ENCODE data around the gene RAB7B. TPM values are rescaled to one million over a fixed set of nuclear protein-coding genes. Genes with fewer than 3 reads are reported as not detected.

The RAB7B gene
- polyA plus RNA-seq, 2 of the 4 experiments (the other 2 are of a cell fraction) = 0.08 to 0.30 TPM

DNA sequence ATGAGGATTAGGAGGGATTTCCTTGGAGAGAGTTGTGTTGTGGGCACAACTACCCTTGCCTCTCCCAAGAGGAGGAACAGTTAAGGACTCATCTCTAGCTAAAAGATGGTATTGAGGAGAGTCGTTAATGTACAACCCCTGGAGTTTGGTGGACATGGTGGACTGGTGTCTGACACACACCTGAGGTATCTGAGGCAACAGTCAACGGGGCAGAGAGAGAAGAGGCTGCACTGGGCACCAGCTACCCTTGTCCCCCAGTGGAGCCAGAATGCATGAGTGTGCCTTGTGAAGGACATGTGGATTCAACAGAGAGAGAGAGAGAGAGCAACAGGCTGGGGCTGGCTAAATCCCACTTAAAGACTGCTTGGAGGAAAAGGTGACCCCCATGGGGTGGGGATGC is 13.0 kb downstream of the RAB7B start:
- Histone ChIP-seq H3K4me2 (no peak overlapping the region), H3K9me3 (no peaks in the 10 kb centered on the region), H3K27ac (no peak overlapping the region), H3K4me1 (no peaks in the 10 kb centered on the region), H3K4me3 (no peak overlapping the region)
- no peak for FAIRE-seq
- ATAC-seq = no peak
- POLR2A ChIA-PET = no interaction called here
- WGBS (ENCODE audit: missing lambda C conversion rate) = 35% methylated on average over 2 of the region's 2 CpGs
- TF ChIP-seq, protein P1, sequence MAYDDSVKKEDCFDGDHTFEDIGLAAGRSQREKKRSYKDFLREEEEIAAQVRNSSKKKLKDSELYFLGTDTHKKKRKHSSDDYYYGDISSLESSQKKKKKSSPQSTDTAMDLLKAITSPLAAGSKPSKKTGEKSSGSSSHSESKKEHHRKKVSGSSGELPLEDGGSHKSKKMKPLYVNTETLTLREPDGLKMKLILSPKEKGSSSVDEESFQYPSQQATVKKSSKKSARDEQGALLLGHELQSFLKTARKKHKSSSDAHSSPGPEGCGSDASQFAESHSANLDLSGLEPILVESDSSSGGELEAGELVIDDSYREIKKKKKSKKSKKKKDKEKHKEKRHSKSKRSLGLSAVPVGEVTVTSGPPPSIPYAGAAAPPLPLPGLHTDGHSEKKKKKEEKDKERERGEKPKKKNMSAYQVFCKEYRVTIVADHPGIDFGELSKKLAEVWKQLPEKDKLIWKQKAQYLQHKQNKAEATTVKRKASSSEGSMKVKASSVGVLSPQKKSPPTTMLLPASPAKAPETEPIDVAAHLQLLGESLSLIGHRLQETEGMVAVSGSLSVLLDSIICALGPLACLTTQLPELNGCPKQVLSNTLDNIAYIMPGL (CRISPR knock-in tag; IDR thresholded peaks at IDR 0.05; ENCODE audit: borderline replicate concordance) = no peak
- no peak for TF ChIP-seq PBX3 (IDR thresholded peaks at IDR 0.05)
- no peak for TF ChIP-seq RAD21 (conservative IDR thresholded peaks at IDR 0.05 in 1 of 2, IDR thresholded peaks at IDR 0.05 in 1 of 2)
- no peak for TF ChIP-seq MYC (IDR thresholded peaks at IDR 0.05; ENCODE audit: borderline replicate concordance, low read length)
- no peak for TF ChIP-seq FOXS1 (CRISPR knock-in tag; IDR thresholded peaks at IDR 0.05)
- no peak for TF ChIP-seq CHD2 (IDR thresholded peaks at IDR 0.05; ENCODE audit: low read length, partially characterized antibody)
- TF ChIP-seq, protein P2, sequence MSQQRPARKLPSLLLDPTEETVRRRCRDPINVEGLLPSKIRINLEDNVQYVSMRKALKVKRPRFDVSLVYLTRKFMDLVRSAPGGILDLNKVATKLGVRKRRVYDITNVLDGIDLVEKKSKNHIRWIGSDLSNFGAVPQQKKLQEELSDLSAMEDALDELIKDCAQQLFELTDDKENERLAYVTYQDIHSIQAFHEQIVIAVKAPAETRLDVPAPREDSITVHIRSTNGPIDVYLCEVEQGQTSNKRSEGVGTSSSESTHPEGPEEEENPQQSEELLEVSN (IDR thresholded peaks at IDR 0.05; ENCODE audit: borderline replicate concordance, low read depth) = no peak
- no peak for TF ChIP-seq SREBF2 (IDR thresholded peaks at IDR 0.05)
- TF ChIP-seq HOXA7 (CRISPR knock-in tag; IDR thresholded peaks at IDR 0.05) = no peak
- no peak for TF ChIP-seq POLR2AphosphoS2 (conservative IDR thresholded peaks at IDR 0.05; ENCODE audit: low read length)
- DNase-seq (ENCODE audit: low read depth in 1 of 2, low spot score in 1 of 2) = no peak
- CTCF ChIA-PET = interaction anchor here (0.6 to 7.0 kb wide), 7 partner anchors 9 to 198 kb away, joined by 3 to 60 read pairs (median 3); no protein-coding TSS in a partner anchor

GRCh38 chr1:205989786-205990185 is 13.4 kb downstream of the RAB7B start:
- no peak for DNase-seq (ENCODE audit: low read depth in 1 of 2, low spot score in 1 of 2)
- Histone ChIP-seq H3K4me1 (no peaks in the 10 kb centered on the region), H3K4me3 (no peak overlapping the region), H3K9me3 (no peaks in the 10 kb centered on the region), H3K27ac (no peak overlapping the region), H3K4me2 (no peak overlapping the region)
- ChIA-PET CTCF (interaction anchor here (0.6 to 7.0 kb wide), 7 partner anchors 10 to 197 kb away, joined by 3 to 60 read pairs (median 3); no protein-coding TSS in a partner anchor), POLR2A (no interaction called here)
- ATAC-seq = no peak
- no peak for FAIRE-seq
- 36% methylated on average over 5 of the region's 5 CpGs for WGBS (ENCODE audit: missing lambda C conversion rate)
- TF ChIP-seq EHMT2 (IDR thresholded peaks at IDR 0.05; ENCODE audit: low read depth) = no peak
- no peak for TF ChIP-seq ESRRA (IDR thresholded peaks at IDR 0.05; ENCODE audit: borderline replicate concordance, low read length)
- no peak for TF ChIP-seq RFX5 (IDR thresholded peaks at IDR 0.05)
- no peak for TF ChIP-seq HOXB5 (CRISPR knock-in tag; IDR thresholded peaks at IDR 0.05)
- TF ChIP-seq JUNB (IDR thresholded peaks at IDR 0.05) = no peak
- no peak for TF ChIP-seq TP53 (CRISPR knock-in tag; IDR thresholded peaks at IDR 0.05)
- no peak for TF ChIP-seq RCOR1 (IDR thresholded peaks at IDR 0.05; ENCODE audit: low read depth, low read length)

- FAIRE-seq (no peak), ATAC-seq (peak in 1 of 2 experiments; percentile 46; a peak in 3 of 6 replicates), DNase-seq (ENCODE audit: low read depth in 1 of 2, low spot score in 1 of 2) (no peak)
- no peak for TF ChIP-seq MAFK (IDR thresholded peaks at IDR 0.05; ENCODE audit: partially characterized antibody)
- no peak for TF ChIP-seq CTCF (IDR thresholded peaks at IDR 0.05)
- TF ChIP-seq, protein P1 (CRISPR knock-in tag; IDR thresholded peaks at IDR 0.05; ENCODE audit: borderline replicate concordance) = no peak
- TF ChIP-seq MAZ (IDR thresholded peaks at IDR 0.05; ENCODE audit: borderline replicate concordance, low read depth, low read length) = no peak
- no peak for TF ChIP-seq HOXA7 (CRISPR knock-in tag; IDR thresholded peaks at IDR 0.05)
- TF ChIP-seq ZSCAN20 (CRISPR knock-in tag; IDR thresholded peaks at IDR 0.05) = no peak
- TF ChIP-seq SMC3 (IDR thresholded peaks at IDR 0.05) = no peak
- no peak for TF ChIP-seq CBX2 (IDR thresholded peaks at IDR 0.05; ENCODE audit: borderline replicate concordance, low read depth)
- TF ChIP-seq FOXS1 (CRISPR knock-in tag; IDR thresholded peaks at IDR 0.05) = no peak
- Histone ChIP-seq H3K4me1 (peaks cover 4% of the 10 kb centered on the region; the same call in 1 of the 3 replicates), H3K4me3 (no peak overlapping the region), H3K4me2 (no peak overlapping the region), H3K9me3 (no peaks in the 10 kb centered on the region), H3K27ac (no peak overlapping the region)
- CTCF ChIA-PET = interaction anchor here (0.8 to 13.5 kb wide), 4 partner anchors 11 to 196 kb away, joined by 3 to 371 read pairs (median 25); no protein-coding TSS in a partner anchor
- POLR2A ChIA-PET = no interaction called here
- 80% methylated on average over 8 of the region's 12 CpGs for WGBS (ENCODE audit: missing lambda C conversion rate)
These were observed 14.6 kb downstream of the RAB7B start for GRCh38 chr1:205988585-205988995.
